HG03432 (cell line): ENCODE measurements around the gene CDC14B.
"Not testable (repeated sequence)": the region's sequence is repeated elsewhere in the genome, so short reads cannot be mapped to it uniquely, and the experiment has no call there.

Experiments used
- ATAC-seq: cut with Tn5 transposase; IDR thresholded peaks from one replicate; pipeline ENCODE4 v1.9.1; 2021; ENCODE audit warnings: mild to moderate bottlenecking, moderate library complexity; ENCODE audit not compliant: unreplicated experiment

CDC14B gene

GRCh38 chr9:96551403-96551802, 68.2 kb downstream of the CDC14B start:
- no peak for ATAC-seq

GRCh38 chr9:96550659-96551058, 69.0 kb downstream of the CDC14B start:
- no peak for ATAC-seq

GRCh38 chr9:96543131-96543530, 76.5 kb downstream of the CDC14B start:
- not testable (repeated sequence) for ATAC-seq

GRCh38 chr9:96540106-96540505, 79.5 kb downstream of the CDC14B start:
- no peak for ATAC-seq

GRCh38 chr9:96532173-96532572, 87.5 kb downstream of the CDC14B start:
- ATAC-seq: no peak

GRCh38 chr9:96524764-96525163, 94.9 kb downstream of the CDC14B start:
- ATAC-seq: no peak

- no peak for ATAC-seq
These were observed 95.6 kb downstream of the CDC14B start for GRCh38 chr9:96524045-96524444.

- ATAC-seq: no peak
These were observed 96.3 kb downstream of the CDC14B start for GRCh38 chr9:96523374-96523773.

- ATAC-seq: no peak
These were observed 97.3 kb downstream of the CDC14B start for GRCh38 chr9:96522366-96522765.

- ATAC-seq: no peak
These were observed 99.9 kb downstream of the CDC14B start for GRCh38 chr9:96519787-96520186.

GRCh38 chr9:96519095-96519494, 100.5 kb downstream of the CDC14B start:
- no peak for ATAC-seq

- ATAC-seq: no peak
These were observed 103.8 kb downstream of the CDC14B start for GRCh38 chr9:96515621-96516470.

GRCh38 chr9:96514800-96515158, 104.9 kb downstream of the CDC14B start:
- ATAC-seq: no peak

- ATAC-seq: no peak
These were observed 105.4 kb downstream of the CDC14B start for GRCh38 chr9:96514108-96514799.

GRCh38 chr9:96513622-96514021, 106.0 kb downstream of the CDC14B start:
- no peak for ATAC-seq

- ATAC-seq: no peak
These were observed 107.4 kb downstream of the CDC14B start for GRCh38 chr9:96512240-96512639.

- no peak for ATAC-seq
These were observed 109.4 kb downstream of the CDC14B start for GRCh38 chr9:96510258-96510657.

- ATAC-seq: no peak
These were observed 109.8 kb downstream of the CDC14B start for GRCh38 chr9:96509848-96510247.

GRCh38 chr9:96509026-96509425, 110.6 kb downstream of the CDC14B start:
- ATAC-seq: no peak

GRCh38 chr9:96508227-96508940, 111.3 kb downstream of the CDC14B start:
- no peak for ATAC-seq

GRCh38 chr9:96505316-96505991, 114.2 kb downstream of the CDC14B start:
- ATAC-seq: no peak
